Measurements from ENCODE around the gene DMWD. TPM values are rescaled to one million over a fixed set of nuclear protein-coding genes. Genes with fewer than 3 reads are reported as not detected.

Gene DMWD
- total and polyA plus RNA-seq, 2 of the 13 experiments (the other 11 are each of a cell fraction or from before 2014, with no cell fraction given): 10.3 to 14.9 TPM

- TF ChIP-seq, protein P1, sequence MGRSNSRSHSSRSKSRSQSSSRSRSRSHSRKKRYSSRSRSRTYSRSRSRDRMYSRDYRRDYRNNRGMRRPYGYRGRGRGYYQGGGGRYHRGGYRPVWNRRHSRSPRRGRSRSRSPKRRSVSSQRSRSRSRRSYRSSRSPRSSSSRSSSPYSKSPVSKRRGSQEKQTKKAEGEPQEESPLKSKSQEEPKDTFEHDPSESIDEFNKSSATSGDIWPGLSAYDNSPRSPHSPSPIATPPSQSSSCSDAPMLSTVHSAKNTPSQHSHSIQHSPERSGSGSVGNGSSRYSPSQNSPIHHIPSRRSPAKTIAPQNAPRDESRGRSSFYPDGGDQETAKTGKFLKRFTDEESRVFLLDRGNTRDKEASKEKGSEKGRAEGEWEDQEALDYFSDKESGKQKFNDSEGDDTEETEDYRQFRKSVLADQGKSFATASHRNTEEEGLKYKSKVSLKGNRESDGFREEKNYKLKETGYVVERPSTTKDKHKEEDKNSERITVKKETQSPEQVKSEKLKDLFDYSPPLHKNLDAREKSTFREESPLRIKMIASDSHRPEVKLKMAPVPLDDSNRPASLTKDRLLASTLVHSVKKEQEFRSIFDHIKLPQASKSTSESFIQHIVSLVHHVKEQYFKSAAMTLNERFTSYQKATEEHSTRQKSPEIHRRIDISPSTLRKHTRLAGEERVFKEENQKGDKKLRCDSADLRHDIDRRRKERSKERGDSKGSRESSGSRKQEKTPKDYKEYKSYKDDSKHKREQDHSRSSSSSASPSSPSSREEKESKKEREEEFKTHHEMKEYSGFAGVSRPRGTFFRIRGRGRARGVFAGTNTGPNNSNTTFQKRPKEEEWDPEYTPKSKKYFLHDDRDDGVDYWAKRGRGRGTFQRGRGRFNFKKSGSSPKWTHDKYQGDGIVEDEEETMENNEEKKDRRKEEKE (IDR thresholded peaks at IDR 0.05): no peak
- no peak for TF ChIP-seq HNRNPH1 (optimal IDR thresholded peaks at IDR 0.05; ENCODE audit: low read depth, low read length)
- TF ChIP-seq ZNF687 (CRISPR knock-in tag; IDR thresholded peaks at IDR 0.05): peak; percentile 63
- TF ChIP-seq MEIS1 (CRISPR knock-in tag; IDR thresholded peaks at IDR 0.05; ENCODE audit: borderline replicate concordance): no peak
- no peak for TF ChIP-seq RFXANK (CRISPR knock-in tag; IDR thresholded peaks at IDR 0.05)
- TF ChIP-seq AGO1 (IDR thresholded peaks at IDR 0.05; ENCODE audit: low read depth, low read length, poor library complexity, severe bottlenecking): no peak
- TF ChIP-seq MBNL3 (CRISPR knock-in tag; conservative IDR thresholded peaks at IDR 0.05): no peak
- TF ChIP-seq NR2F1 (CRISPR knock-in tag; IDR thresholded peaks at IDR 0.05): no peak
- TF ChIP-seq, protein P2, sequence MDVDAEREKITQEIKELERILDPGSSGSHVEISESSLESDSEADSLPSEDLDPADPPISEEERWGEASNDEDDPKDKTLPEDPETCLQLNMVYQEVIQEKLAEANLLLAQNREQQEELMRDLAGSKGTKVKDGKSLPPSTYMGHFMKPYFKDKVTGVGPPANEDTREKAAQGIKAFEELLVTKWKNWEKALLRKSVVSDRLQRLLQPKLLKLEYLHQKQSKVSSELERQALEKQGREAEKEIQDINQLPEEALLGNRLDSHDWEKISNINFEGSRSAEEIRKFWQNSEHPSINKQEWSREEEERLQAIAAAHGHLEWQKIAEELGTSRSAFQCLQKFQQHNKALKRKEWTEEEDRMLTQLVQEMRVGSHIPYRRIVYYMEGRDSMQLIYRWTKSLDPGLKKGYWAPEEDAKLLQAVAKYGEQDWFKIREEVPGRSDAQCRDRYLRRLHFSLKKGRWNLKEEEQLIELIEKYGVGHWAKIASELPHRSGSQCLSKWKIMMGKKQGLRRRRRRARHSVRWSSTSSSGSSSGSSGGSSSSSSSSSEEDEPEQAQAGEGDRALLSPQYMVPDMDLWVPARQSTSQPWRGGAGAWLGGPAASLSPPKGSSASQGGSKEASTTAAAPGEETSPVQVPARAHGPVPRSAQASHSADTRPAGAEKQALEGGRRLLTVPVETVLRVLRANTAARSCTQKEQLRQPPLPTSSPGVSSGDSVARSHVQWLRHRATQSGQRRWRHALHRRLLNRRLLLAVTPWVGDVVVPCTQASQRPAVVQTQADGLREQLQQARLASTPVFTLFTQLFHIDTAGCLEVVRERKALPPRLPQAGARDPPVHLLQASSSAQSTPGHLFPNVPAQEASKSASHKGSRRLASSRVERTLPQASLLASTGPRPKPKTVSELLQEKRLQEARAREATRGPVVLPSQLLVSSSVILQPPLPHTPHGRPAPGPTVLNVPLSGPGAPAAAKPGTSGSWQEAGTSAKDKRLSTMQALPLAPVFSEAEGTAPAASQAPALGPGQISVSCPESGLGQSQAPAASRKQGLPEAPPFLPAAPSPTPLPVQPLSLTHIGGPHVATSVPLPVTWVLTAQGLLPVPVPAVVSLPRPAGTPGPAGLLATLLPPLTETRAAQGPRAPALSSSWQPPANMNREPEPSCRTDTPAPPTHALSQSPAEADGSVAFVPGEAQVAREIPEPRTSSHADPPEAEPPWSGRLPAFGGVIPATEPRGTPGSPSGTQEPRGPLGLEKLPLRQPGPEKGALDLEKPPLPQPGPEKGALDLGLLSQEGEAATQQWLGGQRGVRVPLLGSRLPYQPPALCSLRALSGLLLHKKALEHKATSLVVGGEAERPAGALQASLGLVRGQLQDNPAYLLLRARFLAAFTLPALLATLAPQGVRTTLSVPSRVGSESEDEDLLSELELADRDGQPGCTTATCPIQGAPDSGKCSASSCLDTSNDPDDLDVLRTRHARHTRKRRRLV (CRISPR knock-in tag; IDR thresholded peaks at IDR 0.05): no peak
- TF ChIP-seq SKI (IDR thresholded peaks at IDR 0.05; ENCODE audit: partially characterized antibody): no peak
- TF ChIP-seq ZNF329 (CRISPR knock-in tag; IDR thresholded peaks at IDR 0.05; ENCODE audit: low read depth): no peak
- no peak for TF ChIP-seq PRDM4 (CRISPR knock-in tag; IDR thresholded peaks at IDR 0.05; ENCODE audit: borderline replicate concordance)
- TF ChIP-seq KDM5A (IDR thresholded peaks at IDR 0.05; ENCODE audit: borderline replicate concordance, low read length): no peak
- no peak for TF ChIP-seq TAF1 (CRISPR knock-in tag; IDR thresholded peaks at IDR 0.05)
Measured at GRCh38 chr19:45817010-45817724, 24.5 kb upstream of the DMWD start (continued).
